Right atrium auricular region (tissue), 2 donors: Measurements from ENCODE around the gene COL27A1. TPM values are rescaled to one million over a fixed set of nuclear protein-coding genes. Genes with fewer than 3 reads are reported as not detected.

Experiments used
- DNase-seq: peaks from one replicate; pipeline ENCODE4 v3.0.0-alpha.2; 2019; ENCODE audit warnings: low spot score
- H3K27ac ChIP-seq, 2 donors: fragments of 200-600 bp; sonication (generic); 1 replicate in 1 of 2; 2 replicates in 1 of 2; pipeline ENCODE4 v1.5.1; 2016 to 2019
- H3K27me3 ChIP-seq, 2 donors: fragments of 200-600 bp; sonication (generic); one replicate each; pipeline versions ENCODE4 v1.5.1 to v1.6.0; 2017 to 2019
- H3K36me3 ChIP-seq: fragments of 200-600 bp; sonication (generic); one replicate; pipeline ENCODE4 v1.5.1; 2016
- H3K4me1 ChIP-seq, 2 donors: fragments of 200-600 bp; sonication (generic); one replicate each; pipeline versions ENCODE4 v1.5.1 to v1.6.0; 2017 to 2019
- H3K4me3 ChIP-seq, 2 donors: fragments of 200-600 bp; sonication (generic); 1 replicate in 1 of 2; 2 replicates in 1 of 2; pipeline ENCODE4 v1.5.1; 2017 to 2019; ENCODE audit warnings: mild to moderate bottlenecking in 1 of 2, moderate library complexity in 1 of 2
- H3K9me3 ChIP-seq, 2 donors: fragments of 200-600 bp; sonication (generic); one replicate each; pipeline ENCODE4 v1.5.1; 2019
- total RNA-seq, 2 donors: library from RNA; depleted of rRNA; stranded (reverse); fragments of >200 nt; gene quantifications; one replicate each; pipeline ENCODE4 v1.1.0, GENCODE V29; 2016
- TF ChIP-seq, protein P1 (sequence below), 2 donors: fragments of 200-600 bp; sonication (generic); IDR thresholded peaks; one replicate each; pipeline ENCODE4 v1.5.1; 2019; ENCODE audit warnings: antibody characterized with exemption in 2 of 2

The COL27A1 gene
- total RNA-seq, 2 donors from 2014 or later = 1.5 to 2.7 TPM

- H3K27ac ChIP-seq = no peak overlapping the region
- no peak overlapping the region for H3K4me3 ChIP-seq
- peaks cover 7% of the 10 kb centered on the region for H3K36me3 ChIP-seq
Observed at GRCh38 chr9:114291886-114292590, 136.7 kb downstream of the COL27A1 start.

GRCh38 chr9:114294664-114295063 is 139.3 kb downstream of the COL27A1 start:
- no peak for DNase-seq
- Histone ChIP-seq H3K9me3 (peaks cover 0 to 9% of the 10 kb centered on the region in 2 donors), H3K4me3 (no peak overlapping the region), H3K4me1 (no peaks in the 10 kb centered on the region), H3K27me3 (no peaks in the 10 kb centered on the region), H3K36me3 (peaks cover 7% of the 10 kb centered on the region), H3K27ac (no peak overlapping the region)
- TF ChIP-seq, protein P1, sequence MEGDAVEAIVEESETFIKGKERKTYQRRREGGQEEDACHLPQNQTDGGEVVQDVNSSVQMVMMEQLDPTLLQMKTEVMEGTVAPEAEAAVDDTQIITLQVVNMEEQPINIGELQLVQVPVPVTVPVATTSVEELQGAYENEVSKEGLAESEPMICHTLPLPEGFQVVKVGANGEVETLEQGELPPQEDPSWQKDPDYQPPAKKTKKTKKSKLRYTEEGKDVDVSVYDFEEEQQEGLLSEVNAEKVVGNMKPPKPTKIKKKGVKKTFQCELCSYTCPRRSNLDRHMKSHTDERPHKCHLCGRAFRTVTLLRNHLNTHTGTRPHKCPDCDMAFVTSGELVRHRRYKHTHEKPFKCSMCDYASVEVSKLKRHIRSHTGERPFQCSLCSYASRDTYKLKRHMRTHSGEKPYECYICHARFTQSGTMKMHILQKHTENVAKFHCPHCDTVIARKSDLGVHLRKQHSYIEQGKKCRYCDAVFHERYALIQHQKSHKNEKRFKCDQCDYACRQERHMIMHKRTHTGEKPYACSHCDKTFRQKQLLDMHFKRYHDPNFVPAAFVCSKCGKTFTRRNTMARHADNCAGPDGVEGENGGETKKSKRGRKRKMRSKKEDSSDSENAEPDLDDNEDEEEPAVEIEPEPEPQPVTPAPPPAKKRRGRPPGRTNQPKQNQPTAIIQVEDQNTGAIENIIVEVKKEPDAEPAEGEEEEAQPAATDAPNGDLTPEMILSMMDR (IDR thresholded peaks at IDR 0.05) = no peak

More at GRCh38 chr9:114291886-114292590, 136.7 kb downstream of the COL27A1 start:
- TF ChIP-seq, protein P1 (IDR thresholded peaks at IDR 0.05) = no peak
- Histone ChIP-seq H3K9me3 (peaks cover 0 to 9% of the 10 kb centered on the region in 2 donors), H3K27me3 (no peaks in the 10 kb centered on the region), H3K4me1 (no peaks in the 10 kb centered on the region)
- no peak for DNase-seq

DNA sequence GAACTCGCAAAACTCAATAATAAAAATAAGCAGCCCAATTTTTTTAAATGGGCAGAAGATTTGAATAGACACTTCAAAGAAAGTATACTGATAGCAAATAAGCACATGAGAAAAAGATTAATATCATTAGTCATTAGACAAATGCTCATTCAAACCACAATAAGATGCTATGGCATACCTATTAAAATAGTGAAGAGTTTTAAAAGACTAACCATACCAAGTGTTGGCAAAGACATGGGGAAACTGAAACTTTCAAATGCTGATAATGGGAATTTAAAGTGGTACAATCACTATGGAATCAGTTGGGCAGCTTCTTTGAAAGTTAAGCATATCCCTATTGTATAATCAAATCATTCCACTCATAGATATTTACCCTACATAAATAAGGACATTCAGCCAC is 141.0 kb downstream of the COL27A1 start:
- Histone ChIP-seq H3K36me3 (peaks cover 7% of the 10 kb centered on the region), H3K27me3 (no peaks in the 10 kb centered on the region), H3K4me1 (no peaks in the 10 kb centered on the region), H3K4me3 (no peak overlapping the region), H3K27ac (no peak overlapping the region), H3K9me3 (peaks cover 0 to 9% of the 10 kb centered on the region in 2 donors)
- TF ChIP-seq, protein P1 (IDR thresholded peaks at IDR 0.05) = no peak
- DNase-seq = no peak

- H3K27ac ChIP-seq = no peak overlapping the region
- TF ChIP-seq, protein P1 (IDR thresholded peaks at IDR 0.05) = no peak
- no peaks in the 10 kb centered on the region for H3K4me1 ChIP-seq
- H3K36me3 ChIP-seq = peaks cover 6% of the 10 kb centered on the region
- H3K9me3 ChIP-seq = peaks cover 0 to 6% of the 10 kb centered on the region in 2 donors
- no peaks in the 10 kb centered on the region for H3K27me3 ChIP-seq
- no peak overlapping the region for H3K4me3 ChIP-seq
- no peak for DNase-seq
Observed at GRCh38 chr9:114299286-114300152, 144.2 kb downstream of the COL27A1 start.

DNA sequence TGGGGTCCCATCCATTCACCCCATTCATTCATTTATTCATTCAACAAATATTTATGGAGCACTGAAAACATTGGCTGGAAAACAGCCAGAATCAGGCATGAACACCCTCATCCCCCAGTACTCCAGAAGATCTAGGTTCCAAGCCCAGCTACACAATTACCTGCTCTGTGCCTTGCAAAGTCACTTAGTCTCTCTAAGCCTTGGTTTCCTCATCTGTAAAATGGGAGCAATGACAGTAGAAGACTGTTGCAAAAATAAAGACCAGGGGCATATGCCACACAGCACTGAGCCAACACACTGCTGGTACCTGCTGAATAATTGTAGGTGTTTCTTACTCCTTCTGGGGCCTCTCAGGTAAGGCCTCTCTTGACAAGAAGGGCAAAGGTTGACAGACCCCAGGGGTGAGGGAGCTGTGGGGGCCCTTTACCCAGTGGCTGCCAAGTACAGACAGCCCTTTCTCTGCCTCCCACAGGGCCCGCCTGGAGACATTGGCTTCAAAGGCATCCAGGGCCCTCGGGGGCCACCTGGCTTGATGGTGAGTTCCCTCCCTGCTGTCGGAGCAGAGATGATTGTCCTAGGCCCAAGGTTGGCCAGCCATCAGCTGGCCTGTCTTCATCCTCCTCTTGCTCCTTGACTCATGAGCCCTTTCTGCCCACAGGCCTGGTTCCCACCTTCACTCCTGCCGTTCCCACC is 145.0 kb downstream of the COL27A1 start:
- H3K4me1 ChIP-seq = no peaks in the 10 kb centered on the region
- no peaks in the 10 kb centered on the region for H3K27me3 ChIP-seq
- H3K9me3 ChIP-seq = no peaks in the 10 kb centered on the region
- DNase-seq = no peak
- no peak overlapping the region for H3K4me3 ChIP-seq
- H3K36me3 ChIP-seq = no peaks in the 10 kb centered on the region
- TF ChIP-seq, protein P1 (IDR thresholded peaks at IDR 0.05) = no peak
- no peak overlapping the region for H3K27ac ChIP-seq
